COR-L47 (cell line): ENCODE data around the gene KLHL29.

Experiments used
- DNase-seq: peaks from one replicate; lab custom pipeline; 2025; lab: John Stamatoyannopoulos, UW

Gene KLHL29

DNA sequence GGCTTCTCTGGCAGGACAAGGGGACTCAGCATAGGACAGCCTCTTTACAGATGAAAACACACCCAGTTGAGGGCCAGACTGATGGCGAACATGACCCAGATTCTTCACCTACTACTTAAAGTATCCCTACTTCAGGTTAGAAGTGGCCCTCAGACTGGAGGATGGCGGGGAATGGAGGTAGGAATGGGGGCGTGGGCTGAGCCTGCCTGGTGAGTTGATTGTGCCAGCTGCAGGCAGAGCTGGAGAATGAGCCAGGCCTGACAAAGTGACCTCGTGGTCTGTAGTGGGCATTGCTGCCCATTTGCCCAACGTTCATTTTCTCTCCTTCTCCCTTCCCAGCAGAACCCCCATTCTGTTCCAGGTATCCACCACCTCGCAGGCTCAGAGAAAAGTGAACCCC lies 186.1 kb downstream of the KLHL29 start:
- DNase-seq, result no peak

- DNase-seq, result no peak
Measured at GRCh38 chr2:23571527-23572282, 186.7 kb downstream of the KLHL29 start.

GRCh38 chr2:23574919-23575654 lies 190.1 kb downstream of the KLHL29 start:
- DNase-seq, result no peak

- no peak for DNase-seq
Measured at GRCh38 chr2:23578964-23579671, 194.1 kb downstream of the KLHL29 start.

GRCh38 chr2:23579674-23580073 lies 194.7 kb downstream of the KLHL29 start:
- DNase-seq, result no peak

DNA sequence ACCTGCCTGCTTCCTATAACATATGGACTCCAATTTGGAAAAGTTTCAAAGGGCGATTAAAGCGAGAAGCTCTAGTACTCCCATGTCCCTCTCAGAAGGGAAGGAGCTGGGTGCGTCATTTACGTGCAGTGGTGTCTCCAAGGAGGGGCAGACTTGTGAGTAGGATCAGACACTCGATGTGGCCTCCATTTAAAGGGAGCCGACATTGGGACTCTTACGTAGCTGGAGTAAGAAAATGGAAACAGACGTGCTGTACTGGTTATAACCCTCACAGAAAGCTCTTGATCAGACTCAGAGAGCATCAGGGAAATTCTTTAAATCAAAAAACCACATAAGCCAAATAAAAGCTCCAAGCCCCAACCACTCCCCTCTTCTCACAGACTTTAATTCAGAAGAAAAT lies 198.5 kb downstream of the KLHL29 start:
- no peak for DNase-seq

DNA sequence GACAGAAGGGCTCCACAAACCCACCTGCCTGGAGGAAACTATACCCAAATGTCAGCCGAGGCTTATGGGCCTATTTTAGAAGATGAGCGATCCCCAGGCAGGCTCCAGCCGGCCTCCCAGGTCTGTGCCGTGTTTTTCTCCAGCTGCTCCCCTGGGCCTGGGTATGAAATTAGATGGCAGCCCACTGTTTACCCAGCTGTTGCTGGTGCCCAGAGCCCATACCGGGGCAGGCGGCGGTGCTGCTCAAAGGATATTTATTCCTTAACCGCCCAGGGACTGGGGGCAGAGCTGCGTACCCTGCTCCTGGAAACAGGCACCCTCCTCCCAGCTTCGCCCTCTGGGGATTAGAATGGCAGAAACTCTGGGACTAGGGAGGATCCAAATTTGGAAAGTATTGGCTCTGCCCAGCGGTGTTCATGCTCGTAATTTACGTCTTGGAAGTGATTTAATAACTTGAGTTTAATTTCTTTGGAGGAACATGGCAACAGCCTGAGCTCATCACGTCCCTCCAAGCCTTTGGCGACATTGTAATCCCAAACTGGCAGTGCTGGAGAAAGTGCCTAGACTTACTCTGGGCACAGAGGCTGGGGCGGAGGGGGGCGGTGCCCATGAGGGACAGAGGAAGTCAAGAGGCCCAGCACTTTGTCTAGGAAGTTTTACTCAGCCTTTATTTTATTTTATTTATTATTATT lies 199.2 kb downstream of the KLHL29 start:
- DNase-seq, result peak; percentile 90

DNA sequence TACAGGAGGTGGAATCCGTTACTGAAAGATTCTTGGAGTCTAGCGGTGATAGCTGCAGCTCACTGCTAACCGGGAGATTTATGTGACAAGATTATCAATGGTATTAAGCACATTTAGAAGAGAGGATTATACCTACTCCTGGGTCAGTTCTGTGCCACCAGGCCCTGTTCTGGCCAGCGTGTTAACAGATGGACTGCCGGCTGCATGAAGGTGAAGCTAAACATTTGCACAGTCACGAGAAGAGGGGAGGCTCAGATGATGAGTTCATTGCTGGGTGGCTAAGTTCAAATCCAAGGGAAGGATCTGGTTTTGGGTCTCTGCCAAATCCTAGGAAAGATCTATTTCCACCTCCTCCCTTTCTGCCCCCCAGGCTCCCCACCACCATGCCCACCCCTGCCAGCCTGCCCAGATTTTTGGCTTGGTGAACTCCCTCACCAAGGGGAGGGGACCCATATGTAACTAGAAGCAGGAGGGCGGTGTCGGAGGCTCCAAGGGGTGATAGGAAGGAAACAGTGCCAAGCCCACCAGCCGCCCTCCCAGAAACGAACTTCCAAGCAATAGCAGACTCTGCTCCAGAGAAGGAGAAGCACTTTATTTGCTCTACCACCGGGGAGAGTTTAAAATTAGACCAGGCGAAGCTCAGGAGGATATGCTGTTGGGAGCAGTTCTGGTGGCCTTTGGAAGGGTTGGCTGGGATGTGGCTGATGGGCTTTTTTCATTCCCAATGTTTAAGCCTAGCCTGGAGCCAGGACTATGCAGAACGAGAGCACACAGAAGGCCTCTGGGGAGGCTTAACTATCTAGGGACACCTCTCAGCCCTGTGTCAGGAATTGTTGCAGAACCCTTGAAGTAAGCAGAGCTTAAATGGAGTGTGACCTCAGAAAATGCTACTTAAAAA lies 200.5 kb downstream of the KLHL29 start:
- DNase-seq, result peak; percentile 64

- DNase-seq, result no peak
Measured at GRCh38 chr2:23586741-23587306, 201.8 kb downstream of the KLHL29 start.

DNA sequence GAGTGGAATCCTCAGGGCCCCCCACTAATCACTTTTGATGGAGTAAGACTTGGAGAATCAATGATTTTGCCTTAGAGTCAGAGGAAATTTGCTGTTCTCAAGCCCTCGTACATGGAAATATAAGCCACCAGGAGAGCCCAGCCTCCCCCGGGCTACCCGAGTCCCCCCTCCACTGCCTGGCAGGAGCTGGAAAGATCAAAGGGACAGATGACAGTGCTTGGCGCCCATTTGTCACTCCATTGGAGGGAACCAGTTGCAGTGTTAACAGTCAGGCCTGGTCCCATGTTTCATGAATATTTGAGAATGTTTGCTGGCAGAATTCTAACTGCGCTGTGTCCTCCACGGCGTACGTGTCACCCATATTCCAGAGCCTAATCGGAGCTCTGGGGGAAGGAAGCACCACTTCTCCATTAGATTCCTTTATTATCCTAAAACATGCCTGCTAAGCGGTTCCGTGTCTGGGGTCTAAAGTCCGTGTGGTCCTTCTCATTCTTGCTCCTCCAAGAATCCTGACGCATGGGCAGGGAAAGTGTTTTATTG lies 202.4 kb downstream of the KLHL29 start:
- no peak for DNase-seq

GRCh38 chr2:23588106-23588505 lies 203.1 kb downstream of the KLHL29 start:
- no peak for DNase-seq

- DNase-seq, result no peak
Measured at GRCh38 chr2:23588508-23589201, 203.7 kb downstream of the KLHL29 start.

- no peak for DNase-seq
Measured at GRCh38 chr2:23589220-23589647, 204.3 kb downstream of the KLHL29 start.

DNA sequence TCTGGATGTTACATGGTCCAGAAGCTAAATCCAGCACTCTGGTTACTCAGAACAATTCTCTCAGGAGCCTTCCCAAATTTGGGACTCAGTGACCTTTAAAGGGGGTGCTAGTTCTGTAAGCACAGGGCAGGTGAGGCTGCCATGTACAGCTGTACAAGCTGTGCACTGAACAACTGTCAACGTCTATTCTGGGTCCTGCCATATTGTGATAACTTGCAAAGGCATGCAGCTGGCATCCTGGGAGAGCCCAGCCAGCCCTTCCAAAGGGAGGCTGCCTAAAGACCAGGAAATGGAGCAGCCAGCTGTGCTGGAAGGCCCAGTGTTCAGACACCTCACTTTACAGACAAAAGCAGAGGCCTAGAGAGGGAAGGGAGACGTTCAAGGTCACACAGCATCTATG lies 204.8 kb downstream of the KLHL29 start:
- DNase-seq, result no peak

DNA sequence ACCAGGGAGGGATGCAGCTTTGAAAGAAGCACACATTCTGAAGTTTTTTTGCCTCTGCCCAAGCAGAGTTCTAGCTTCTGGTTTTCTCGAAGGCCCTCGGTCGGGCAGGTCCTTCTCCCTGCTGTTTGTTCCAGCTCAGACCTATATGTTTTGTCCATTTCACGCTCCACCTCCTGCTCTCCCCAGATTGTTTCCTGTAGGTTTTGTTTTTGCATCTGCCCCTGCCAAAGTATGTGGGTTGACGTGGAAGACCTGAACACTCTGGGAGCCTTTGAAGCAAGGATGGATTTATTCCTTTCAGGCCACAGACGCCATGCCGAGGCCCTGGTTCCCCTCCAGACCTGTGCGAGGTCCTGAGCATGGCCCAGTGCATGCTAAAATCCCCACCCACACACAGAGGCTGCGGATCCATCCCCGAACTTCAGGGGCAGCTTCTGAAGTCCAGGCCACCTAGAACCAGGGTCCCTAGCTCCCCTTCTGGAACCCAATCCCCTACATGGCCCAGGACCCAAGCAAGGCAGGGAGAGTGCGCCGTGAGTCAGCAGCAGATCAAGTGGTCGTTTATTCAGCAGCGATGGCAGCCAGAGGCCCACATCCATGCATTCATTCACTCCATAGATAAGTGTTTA lies 205.4 kb downstream of the KLHL29 start:
- DNase-seq, result no peak

DNA sequence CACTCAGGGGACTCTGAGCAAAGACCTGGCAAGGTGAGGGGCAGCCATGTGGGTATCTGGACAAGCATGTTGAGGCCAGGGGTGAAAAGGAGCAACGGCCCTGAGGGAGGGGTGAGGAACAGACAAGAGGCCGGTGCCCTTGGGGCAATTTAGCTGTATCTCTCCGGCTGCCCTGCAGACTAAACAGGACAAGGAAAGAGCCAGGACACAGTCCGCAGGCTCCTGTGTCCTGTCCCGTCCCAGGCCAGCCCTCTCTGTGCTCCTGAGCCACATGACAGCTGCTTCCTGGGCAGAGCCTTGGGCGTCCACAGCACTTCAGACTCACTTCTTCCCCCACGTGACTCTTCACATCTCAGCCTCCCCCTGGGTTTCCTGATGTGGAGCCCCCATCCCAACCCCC lies 206.1 kb downstream of the KLHL29 start:
- no peak for DNase-seq

DNA sequence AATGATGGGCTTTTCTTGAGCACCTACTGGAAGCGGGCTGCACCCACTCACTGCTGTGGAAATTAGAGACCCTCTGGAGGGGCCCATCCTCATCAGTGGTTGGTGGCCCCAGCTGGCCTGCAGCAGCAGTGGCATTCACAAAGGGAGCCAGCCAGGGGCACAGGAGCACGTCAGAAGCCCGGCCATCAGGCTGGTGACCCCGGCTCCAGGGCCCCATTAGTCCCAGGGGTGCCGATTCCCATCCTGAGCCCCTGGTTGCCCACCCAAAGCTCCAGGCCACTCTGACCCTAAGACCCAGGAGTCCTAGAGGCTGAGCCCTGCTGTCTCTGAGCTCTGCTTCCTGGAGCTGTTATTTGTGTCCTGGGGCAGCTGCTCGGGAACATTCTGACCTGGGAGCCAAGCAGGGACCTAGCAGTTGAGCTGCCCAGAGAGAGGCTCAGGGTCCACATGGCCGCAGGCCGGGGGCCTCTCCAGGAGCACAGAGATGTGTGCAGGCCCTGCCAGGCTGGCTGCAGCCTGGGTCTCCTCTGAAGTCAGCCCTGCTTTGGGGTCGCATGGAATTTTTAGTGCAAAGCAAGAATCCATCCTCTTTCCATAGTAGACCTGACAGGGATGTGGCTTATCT lies 207.2 kb downstream of the KLHL29 start:
- DNase-seq, result no peak

GRCh38 chr2:23592898-23593751 lies 208.1 kb downstream of the KLHL29 start:
- DNase-seq, result no peak
